Limb (tissue), 2 donors: ENCODE measurements around the gene GREB1.
A peak's percentile ranks its signal among the peaks of the same experiment; 100 is the strongest.

Experiments used
- DNase-seq, 2 donors: peaks; one replicate each; pipeline ENCODE4 v3.0.0-alpha.2; 2016; ENCODE audit errors: extremely low spot score in 2 of 2

GREB1 gene

DNA sequence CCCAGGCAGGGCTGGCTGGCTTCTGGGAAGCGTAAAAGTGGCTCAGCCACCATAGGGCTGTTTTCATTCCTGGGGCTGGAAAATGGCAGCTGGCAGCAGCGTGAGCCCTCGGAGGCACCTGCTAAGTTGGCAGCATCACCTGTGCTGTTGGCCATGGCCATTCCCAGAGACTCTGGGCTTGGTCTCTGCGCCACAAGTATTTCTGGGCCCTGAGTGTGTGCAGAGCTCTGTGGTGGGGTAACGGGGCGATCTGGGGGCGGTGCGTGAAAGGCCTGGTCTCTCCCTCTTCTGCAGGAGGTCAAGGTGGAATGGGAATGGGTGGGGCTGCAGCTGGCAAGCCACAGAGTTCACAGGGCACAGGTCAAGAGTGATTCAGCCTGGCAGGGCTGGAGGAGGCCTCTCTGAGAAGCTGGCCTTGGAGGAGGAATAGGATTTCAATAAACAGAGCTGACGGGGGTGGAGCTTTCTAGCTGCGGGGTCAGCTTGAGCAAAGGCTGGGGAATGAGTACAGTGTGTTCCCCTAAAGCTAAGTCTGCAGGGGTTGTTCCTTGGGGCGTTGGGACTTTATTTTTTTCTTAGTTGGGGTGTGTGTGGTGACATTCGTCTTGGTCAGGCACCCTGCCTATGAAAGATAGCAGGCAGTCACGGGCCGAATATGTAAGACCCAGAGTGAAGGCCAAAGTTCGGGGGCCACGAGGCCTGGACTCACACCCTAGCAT, 146.5 kb downstream of the GREB1 start:
- DNase-seq: no peak

DNA sequence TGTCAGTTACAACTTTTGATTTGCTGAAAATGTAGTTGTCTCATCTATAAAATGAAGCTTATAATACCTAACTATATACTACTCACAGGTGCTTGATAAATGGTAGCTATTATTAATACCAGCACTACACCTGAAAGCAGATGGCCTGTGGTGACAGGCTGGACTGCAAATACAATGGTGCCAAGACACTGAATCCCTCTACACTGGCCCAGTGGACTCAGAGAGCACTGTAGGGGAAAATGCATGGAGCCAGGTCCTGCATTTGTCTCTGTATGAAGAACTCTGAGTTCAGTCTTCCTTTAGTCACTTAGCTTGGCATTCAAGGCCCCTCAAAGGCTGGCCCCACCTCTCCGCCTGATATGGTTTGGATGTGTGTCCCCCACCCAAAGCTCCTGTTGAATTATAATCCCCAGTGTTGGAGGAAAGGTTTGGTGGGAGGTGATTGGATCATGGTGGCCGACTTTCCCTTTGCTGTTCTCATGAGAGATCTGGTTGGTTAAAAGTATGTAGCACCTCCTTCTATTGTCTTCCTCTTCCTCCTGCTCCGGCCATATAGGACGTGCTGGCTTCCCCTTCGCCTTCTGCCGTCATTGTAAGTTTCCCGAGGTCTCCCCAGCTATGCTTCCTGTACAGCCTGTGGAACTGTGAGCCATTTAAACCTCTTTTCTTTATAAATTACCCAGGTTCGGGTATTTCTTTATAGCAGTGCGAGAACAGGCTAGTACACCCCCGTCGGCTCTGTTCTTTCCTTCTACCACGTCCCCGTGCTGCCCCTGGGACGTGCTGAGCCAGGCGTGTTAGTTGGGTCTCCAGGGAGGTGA, 147.3 kb downstream of the GREB1 start:
- DNase-seq: peak in 1 of 2 donors; percentile 6

DNA sequence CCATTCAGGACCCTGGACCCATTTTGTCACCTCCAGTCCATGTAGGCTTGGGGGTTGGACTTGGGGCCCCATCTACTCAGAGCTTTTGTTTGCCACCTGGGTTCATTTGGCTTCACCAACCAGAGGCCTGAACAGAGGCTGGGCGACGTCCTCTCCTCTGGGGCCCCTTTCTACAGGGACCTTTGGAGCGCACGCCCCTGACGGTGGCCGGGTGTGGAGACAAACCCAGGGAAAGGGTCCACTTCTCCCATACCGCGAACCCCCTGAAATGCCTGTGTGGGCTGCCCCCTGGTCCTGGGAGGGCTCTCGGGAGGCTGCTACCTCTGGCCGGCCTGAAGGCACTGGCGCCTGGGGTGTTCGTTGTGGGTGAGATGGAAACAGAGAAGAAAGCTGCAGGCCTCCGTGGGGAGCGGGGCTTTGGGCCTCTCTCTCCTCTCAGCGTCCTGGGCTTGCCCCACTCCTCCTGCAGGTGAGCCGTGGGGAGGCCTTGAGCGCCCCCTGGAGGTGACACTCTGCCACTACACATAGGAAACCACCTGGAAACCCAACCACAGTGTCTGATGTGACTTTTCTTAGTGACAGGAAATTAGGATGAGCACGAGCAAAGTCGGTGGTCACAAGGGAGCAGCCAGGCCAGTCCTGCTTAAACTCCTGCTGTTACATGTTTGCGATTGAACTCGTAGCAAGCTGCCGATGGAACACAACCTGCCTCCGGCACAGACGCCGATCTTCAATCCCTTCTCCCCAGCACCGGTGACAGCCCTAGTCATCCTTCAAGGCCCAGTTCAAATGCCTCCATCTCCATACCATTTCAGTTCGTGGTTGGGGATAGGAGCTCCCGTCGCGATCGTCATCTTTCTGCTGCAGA, 148.1 kb downstream of the GREB1 start:
- DNase-seq: peak; percentile 3 to 56

DNA sequence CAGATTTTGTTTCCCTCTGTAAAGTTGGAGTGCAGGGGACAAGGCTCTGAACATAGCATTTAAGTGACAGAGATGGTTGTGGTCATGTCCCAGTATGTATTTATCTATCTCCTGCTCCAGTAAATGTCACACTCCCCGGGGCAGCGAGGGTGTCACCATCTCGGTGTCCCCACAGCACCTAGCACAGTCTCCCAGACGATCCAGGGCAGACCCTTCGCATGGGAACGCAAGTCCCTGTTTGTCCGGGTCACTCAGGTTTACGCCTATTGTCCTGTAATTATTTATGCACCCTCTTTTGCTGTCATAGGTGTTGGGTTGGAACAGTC, 148.7 kb downstream of the GREB1 start:
- no peak for DNase-seq

DNA sequence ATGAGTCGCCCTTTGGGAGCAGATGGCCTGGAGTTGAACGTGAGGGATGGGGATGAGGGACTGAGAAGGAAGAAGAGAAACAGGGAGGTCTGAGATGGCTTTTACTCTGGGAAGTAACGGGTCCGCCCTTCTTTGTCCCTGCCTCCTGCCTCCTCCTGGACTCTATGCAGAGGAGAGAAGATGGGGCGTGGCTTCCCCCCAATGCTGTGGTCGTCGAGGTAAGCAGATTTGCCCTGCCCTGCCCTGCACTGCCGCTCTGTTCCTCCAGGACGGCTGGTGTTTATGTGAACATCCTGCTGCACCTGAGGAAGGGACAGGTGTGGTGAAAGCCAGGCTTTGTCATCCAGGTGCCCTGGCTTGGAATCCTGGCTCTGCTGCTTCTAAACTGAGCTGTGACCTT, 149.6 kb downstream of the GREB1 start:
- DNase-seq: no peak

DNA sequence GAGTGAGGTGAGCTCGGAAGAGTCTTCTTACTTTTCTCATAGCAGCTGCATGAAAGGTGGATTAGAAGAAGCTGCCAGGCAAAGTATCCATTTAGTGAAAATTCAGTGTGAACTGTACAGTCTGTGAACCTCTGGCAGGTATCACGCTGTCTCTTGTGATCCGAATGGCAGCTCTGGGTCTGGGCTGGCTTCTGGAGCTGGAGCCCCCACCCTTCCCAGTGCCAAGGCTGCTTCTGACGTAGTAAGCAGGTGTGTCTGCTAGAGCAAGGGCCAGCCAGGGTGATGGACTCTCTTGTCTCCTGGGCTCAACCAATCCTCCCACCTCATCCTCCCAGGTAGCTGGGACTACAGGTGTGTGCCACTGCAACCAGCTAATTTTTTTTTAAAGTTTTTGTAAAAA, 150.1 kb downstream of the GREB1 start:
- no peak for DNase-seq

DNA sequence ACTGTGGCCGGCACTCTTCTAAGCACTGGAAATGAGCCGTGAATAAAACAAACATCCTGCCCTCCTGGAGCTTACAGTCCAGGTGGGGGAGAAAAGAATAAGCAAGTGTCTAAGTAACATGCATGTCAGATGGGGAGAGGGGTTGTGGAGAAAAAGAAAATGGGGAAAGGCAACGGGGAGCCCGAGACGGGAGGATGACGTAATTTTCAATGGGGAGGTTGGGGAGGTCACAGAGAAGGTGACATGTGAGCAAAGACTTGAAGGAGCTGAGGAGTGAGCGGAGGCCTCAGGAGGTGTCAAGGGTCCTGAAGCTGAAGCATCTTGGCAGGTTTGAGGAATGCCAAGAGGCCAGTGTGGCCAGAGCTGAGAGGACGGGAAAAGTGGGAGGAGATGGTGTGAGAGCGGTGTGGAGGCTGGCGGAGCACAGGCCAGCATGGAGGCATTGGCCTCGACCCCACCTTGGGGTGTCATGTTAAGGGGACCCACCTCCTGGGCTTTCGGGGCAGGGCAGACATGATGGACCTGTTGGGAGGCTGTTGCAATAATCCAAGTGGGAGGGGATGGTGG, 151.1 kb downstream of the GREB1 start:
- no peak for DNase-seq

DNA sequence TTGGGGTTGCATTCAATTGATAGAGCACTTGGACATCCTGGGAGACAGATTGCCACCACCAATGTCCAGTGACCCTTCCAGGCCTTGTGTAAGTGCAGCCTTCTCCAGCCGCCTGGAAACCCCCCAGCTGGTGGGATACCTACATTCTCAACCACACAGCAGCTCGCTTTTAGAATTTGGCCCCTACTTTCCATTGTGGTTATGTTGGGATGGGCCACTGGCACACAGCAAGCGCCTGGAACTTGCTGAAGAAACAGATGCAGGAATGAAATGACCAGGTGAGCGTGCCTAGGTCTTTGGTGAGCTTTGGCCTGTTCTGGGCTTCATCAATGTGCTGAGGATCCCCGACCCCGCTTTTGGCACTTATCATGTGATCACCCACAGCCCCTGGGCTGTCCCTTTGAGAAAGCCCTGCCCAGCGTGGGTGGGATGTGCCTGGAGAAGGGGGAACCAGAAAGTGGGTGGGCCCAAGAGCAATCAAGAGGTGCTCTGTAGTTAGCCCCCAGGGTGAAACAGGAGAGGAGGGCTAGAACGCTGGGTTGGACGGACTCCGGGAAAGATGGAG, 152.1 kb downstream of the GREB1 start:
- no peak for DNase-seq

DNA sequence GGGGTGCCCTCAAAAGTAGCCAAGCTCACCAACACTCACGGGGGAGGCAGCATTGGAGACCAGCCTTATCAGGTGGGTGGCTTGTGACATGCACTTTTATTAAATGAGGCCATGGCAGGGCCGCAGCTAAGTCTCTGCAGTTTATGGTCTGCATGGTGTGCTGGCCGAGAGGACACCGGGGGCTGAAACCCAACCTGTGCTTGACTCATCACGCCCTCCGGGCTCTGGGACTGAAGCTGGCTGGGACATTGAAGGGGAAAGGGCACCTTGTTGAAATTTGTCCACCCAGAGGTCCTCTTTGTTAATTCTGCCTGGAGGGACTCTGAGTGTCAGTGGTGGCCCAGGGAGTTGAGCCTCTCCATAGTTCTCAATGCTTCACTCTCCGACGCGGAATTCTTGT, 153.9 kb downstream of the GREB1 start:
- DNase-seq: no peak

DNA sequence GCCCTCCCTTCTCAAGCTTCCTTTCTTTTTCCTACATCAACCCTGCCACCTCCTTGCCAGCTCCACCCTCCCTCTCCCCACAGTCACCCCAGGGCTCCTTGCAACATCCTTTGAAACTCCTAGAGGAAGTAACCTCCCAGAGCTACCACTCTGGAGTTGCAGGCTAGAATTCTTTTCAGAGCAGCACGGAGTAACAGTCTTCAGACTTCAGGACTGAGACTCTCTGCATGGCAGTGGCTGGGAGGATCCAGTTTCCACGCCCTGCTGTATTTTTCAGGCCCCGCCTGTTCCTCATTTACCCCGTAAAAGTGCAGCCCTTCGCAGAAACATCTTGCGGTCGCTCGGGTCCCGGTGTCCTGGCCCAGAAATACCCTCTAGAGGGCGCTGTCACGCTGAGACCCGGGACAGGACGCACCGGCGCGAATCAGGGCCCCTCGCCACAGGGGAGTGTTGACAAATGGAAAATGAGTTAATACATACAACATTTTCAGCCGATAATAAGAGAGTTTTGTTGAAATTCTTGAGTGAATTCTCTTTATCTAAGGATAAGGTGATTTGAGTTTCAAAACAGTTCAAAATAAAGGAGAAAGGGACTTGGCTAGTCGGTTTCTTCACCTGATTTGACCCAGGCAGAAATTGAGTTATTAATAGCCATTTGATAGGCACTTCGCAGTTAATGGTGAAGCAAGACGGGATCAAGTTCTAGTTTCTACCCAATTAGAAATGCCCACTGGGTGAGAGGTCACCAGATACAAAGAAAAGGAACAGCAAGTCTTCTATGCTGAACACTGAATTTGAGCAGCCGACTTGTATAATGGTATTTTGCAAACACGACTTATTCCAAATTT, 154.6 kb downstream of the GREB1 start:
- peak; percentile 58 to 84 for DNase-seq

DNA sequence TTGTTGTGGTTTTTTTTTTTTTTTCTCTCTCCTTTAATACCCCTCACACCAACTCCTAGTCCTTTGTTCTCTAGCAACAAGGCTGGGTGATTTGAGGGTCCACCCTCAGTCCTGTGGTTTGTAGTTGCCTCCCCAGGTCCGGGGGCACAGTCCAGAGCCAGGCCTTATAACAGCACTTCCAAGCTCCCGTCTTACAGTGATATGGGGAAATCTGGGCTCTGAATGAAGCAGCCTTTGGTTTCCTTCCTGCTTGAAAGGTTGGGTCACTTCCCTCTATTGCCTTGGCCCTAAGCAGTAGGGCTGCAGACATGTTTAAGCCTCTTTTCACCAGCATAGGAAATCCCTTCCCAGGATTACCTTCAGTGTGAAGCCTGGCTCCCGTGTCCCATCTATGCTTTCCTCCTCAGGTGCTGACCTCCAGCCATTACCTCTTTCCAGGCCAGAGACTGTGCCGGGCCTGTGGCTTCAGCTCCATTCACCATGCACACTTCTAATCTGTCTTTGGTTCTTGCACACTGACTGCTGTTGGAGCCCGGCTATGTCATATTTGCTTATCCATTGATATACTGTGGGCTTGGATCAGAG, 157.3 kb downstream of the GREB1 start:
- no peak for DNase-seq
